Muscle layer of colon (tissue), 2 donors: ENCODE data around the gene ARHGEF10L.

Experiments used
- H3K27ac ChIP-seq: one replicate; pipeline ENCODE4 v1.7.0; 2013; ENCODE audit warnings: low read depth, mild to moderate bottlenecking, low read length, moderate library complexity
- H3K27me3 ChIP-seq, 2 donors: one replicate each; pipeline ENCODE4 v1.7.0; 2013; ENCODE audit warnings: low read length in 2 of 2, mild to moderate bottlenecking in 2 of 2; ENCODE audit not compliant: insufficient read depth in 2 of 2, control insufficient read depth in 1 of 2
- H3K36me3 ChIP-seq: one replicate; pipeline ENCODE4 v1.7.0; 2013; ENCODE audit warnings: mild to moderate bottlenecking, low read length; ENCODE audit not compliant: insufficient read depth
- H3K4me1 ChIP-seq: one replicate; pipeline ENCODE4 v1.7.0; 2013; ENCODE audit warnings: mild to moderate bottlenecking, low read length; ENCODE audit not compliant: insufficient read depth
- H3K4me3 ChIP-seq, 2 donors: one replicate each; pipeline ENCODE4 v1.7.0; 2013; ENCODE audit warnings: low read length in 2 of 2, low read depth in 1 of 2, mild to moderate bottlenecking in 1 of 2, moderate library complexity in 1 of 2
- H3K9ac ChIP-seq: one replicate; pipeline ENCODE4 v1.7.0; 2013; ENCODE audit warnings: low read length
- H3K9me3 ChIP-seq: one replicate; pipeline ENCODE4 v1.7.0; 2013; ENCODE audit warnings: mild to moderate bottlenecking, low read length
- donor health status: abdominal sarcoma.
- donor health status: Adenocarcinoma of cecum.

The ARHGEF10L gene

GRCh38 chr1:17611991-17612390 is 72.5 kb downstream of the ARHGEF10L start:
- peaks cover 26% of the 10 kb centered on the region for H3K36me3 ChIP-seq

GRCh38 chr1:17612831-17613230 is 73.3 kb downstream of the ARHGEF10L start:
- H3K4me3 ChIP-seq, result no peak overlapping the region

More at GRCh38 chr1:17611991-17612390, 72.5 kb downstream of the ARHGEF10L start:
- no peak overlapping the region for H3K4me3 ChIP-seq
- no peaks in the 10 kb centered on the region for H3K27me3 ChIP-seq
- no peak overlapping the region for H3K9ac ChIP-seq
- no peaks in the 10 kb centered on the region for H3K9me3 ChIP-seq
- H3K27ac ChIP-seq, result no peak overlapping the region
- H3K4me1 ChIP-seq, result peaks cover 2% of the 10 kb centered on the region

GRCh38 chr1:17614586-17614985 is 75.1 kb downstream of the ARHGEF10L start:
- no peak overlapping the region for H3K4me3 ChIP-seq
- H3K27ac ChIP-seq, result no peak overlapping the region
- H3K36me3 ChIP-seq, result peaks cover 26% of the 10 kb centered on the region
- peaks cover 20% of the 10 kb centered on the region for H3K4me1 ChIP-seq
- no peaks in the 10 kb centered on the region for H3K9me3 ChIP-seq
- H3K27me3 ChIP-seq, result no peaks in the 10 kb centered on the region
- H3K9ac ChIP-seq, result no peak overlapping the region

More at GRCh38 chr1:17612831-17613230, 73.3 kb downstream of the ARHGEF10L start:
- Histone ChIP-seq H3K4me1 (peaks cover 10% of the 10 kb centered on the region), H3K9ac (no peak overlapping the region), H3K27ac (no peak overlapping the region), H3K27me3 (no peaks in the 10 kb centered on the region), H3K36me3 (peaks cover 26% of the 10 kb centered on the region), H3K9me3 (no peaks in the 10 kb centered on the region)

DNA sequence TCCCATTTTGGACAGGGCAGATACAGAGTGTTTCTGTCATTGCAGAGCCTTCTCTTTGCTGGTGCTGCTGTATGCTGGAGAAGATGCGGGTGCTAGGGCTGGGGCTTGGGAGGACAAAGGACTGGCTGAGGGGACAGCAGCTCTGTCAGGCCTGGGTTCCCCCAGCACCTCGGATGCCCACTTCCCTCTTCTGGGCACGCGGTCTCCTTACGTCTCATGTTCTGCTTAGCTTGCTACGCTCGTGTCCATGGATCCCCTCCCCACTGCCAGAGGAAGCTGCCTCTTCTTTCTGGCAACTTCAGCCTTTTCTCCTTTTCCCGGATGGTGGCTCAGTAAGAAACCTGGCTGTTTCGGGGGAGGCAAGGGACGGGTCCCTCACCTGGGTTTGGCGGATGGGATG is 75.7 kb downstream of the ARHGEF10L start:
- Histone ChIP-seq H3K9me3 (no peaks in the 10 kb centered on the region), H3K27ac (no peak overlapping the region), H3K4me3 (no peak overlapping the region), H3K36me3 (peaks cover 26% of the 10 kb centered on the region), H3K4me1 (peaks cover 20% of the 10 kb centered on the region), H3K27me3 (no peaks in the 10 kb centered on the region), H3K9ac (no peak overlapping the region)

DNA sequence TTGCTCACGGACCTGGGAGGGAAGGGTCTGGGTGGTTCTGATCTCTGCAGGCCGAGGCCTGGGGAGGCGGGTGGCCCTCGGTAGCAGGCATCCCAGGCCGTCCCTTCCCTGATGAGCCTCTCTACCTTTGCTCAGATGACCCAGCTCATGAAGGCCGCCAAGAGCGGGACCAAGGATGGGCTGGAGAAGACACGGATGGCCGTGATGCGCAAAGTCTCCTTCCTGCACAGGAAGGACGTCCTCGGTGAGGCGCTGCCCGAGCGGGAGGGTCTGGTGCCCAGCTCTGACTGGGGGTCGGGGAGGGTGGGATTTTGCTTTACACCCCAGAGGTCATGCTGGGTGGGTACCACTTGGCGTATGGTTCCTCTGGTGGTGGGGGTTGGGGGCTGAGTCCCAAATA is 76.5 kb downstream of the ARHGEF10L start:
- H3K27me3 ChIP-seq, result no peaks in the 10 kb centered on the region
- H3K9me3 ChIP-seq, result no peaks in the 10 kb centered on the region
- peaks cover 20% of the 10 kb centered on the region for H3K4me1 ChIP-seq
- H3K9ac ChIP-seq, result no peak overlapping the region
- H3K4me3 ChIP-seq, result no peak overlapping the region
- H3K36me3 ChIP-seq, result peaks cover 26% of the 10 kb centered on the region
- no peak overlapping the region for H3K27ac ChIP-seq

GRCh38 chr1:17616731-17617279 is 77.3 kb downstream of the ARHGEF10L start:
- H3K9me3 ChIP-seq, result no peaks in the 10 kb centered on the region
- H3K4me3 ChIP-seq, result no peak overlapping the region
- no peak overlapping the region for H3K9ac ChIP-seq
- H3K27me3 ChIP-seq, result no peaks in the 10 kb centered on the region
- H3K4me1 ChIP-seq, result peaks cover 20% of the 10 kb centered on the region
- H3K27ac ChIP-seq, result no peak overlapping the region
- peaks cover 23% of the 10 kb centered on the region for H3K36me3 ChIP-seq

GRCh38 chr1:17617787-17618557 is 78.5 kb downstream of the ARHGEF10L start:
- Histone ChIP-seq H3K9ac (peak overlapping the region; percentile 2), H3K36me3 (peaks cover 29% of the 10 kb centered on the region), H3K4me3 (peak overlapping the region; percentile 43 to 50)

DNA sequence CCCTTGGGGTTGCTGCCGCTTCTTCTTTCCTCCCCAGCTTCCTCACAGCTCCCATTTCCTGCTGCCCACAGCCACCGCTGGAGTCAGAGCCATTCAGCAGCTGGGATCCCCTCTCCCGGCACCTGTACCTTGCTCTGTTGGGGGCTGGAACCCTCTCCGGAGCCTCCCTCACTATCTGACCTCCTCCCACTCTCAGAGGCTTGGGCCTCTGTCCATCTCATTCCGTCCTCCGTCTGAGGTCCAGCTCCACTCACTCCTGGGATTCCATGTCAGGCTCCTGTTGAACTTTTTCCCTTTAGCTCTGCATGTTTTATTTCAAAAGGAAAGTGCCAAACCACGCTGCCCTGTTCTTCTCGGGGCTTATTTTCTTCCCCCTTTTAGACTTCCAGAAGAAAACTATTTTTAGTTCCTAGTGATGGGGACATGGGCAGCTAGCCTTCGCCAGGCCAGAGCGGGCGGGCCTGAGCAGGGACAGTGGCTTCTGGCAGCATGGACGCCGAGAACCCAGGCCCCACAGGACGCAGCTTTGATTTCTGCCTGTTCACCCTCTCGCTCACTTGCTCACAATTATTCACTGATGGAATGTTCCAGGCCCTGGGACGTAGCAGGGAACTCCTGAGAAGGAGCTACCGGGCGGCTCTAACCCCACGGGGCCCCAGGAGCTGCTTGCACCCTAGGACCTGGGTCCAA is 79.2 kb downstream of the ARHGEF10L start:
- H3K27me3 ChIP-seq, result no peaks in the 10 kb centered on the region
- peaks cover 21% of the 10 kb centered on the region for H3K4me1 ChIP-seq
- peak overlapping the region; percentile 43 to 50 for H3K4me3 ChIP-seq
- peak overlapping the region; percentile 66 for H3K27ac ChIP-seq
- peaks cover 29% of the 10 kb centered on the region for H3K36me3 ChIP-seq
- H3K9me3 ChIP-seq, result no peaks in the 10 kb centered on the region
- peak overlapping the region; percentile 2 for H3K9ac ChIP-seq

More at GRCh38 chr1:17617787-17618557, 78.5 kb downstream of the ARHGEF10L start:
- Histone ChIP-seq H3K9me3 (no peaks in the 10 kb centered on the region), H3K4me1 (peaks cover 20% of the 10 kb centered on the region), H3K27ac (peak overlapping the region; percentile 66), H3K27me3 (no peaks in the 10 kb centered on the region)

- Histone ChIP-seq H3K9ac (no peak overlapping the region), H3K9me3 (no peaks in the 10 kb centered on the region), H3K27me3 (no peaks in the 10 kb centered on the region), H3K4me1 (peaks cover 32% of the 10 kb centered on the region), H3K36me3 (peaks cover 39% of the 10 kb centered on the region), H3K4me3 (no peak overlapping the region), H3K27ac (no peak overlapping the region)
These were observed 81.0 kb downstream of the ARHGEF10L start for GRCh38 chr1:17620448-17620847.

DNA sequence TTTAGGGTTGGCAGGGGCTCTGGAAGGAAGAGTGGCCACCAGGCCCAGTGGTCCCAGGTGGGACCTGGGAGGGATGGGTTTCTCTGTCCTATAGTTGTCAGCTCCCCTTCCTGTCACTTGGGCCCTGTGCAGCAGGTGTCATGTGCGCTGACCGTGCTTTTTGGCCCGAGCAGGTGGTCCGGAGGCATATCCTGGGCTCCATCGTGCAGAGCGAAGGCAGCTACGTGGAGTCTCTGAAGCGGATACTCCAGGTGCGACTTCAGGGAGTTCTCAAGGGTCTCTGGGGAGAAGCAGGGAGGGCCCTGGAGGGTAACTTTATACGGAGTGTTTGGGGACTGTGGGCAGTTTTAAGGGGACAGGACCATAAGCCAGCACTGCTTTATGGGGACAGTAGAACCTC is 82.2 kb downstream of the ARHGEF10L start:
- Histone ChIP-seq H3K36me3 (peaks cover 52% of the 10 kb centered on the region), H3K9ac (no peak overlapping the region), H3K4me3 (no peak overlapping the region), H3K27me3 (no peaks in the 10 kb centered on the region), H3K9me3 (no peaks in the 10 kb centered on the region), H3K4me1 (peaks cover 32% of the 10 kb centered on the region), H3K27ac (no peak overlapping the region)

DNA sequence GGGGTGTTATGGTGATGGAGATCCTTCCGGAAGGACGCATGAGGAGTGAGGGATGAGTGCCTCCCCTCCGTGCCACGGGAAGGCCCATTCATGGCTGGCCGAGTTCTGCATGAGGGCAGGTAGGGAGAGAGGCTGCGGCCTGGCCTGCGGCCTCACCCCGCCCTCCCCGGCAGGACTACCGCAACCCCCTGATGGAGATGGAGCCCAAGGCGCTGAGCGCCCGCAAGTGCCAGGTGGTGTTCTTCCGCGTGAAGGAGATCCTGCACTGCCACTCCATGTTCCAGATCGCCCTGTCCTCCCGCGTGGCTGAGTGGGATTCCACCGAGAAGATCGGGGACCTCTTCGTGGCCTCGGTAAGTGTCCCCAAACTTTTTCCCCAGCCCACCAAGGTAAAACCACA is 83.3 kb downstream of the ARHGEF10L start:
- no peak overlapping the region for H3K27ac ChIP-seq
- H3K27me3 ChIP-seq, result no peaks in the 10 kb centered on the region
- no peak overlapping the region for H3K9ac ChIP-seq
- peaks cover 22% of the 10 kb centered on the region for H3K4me1 ChIP-seq
- H3K4me3 ChIP-seq, result no peak overlapping the region
- peaks cover 61% of the 10 kb centered on the region for H3K36me3 ChIP-seq
- H3K9me3 ChIP-seq, result no peaks in the 10 kb centered on the region
